Aorta (tissue), 5 donors: ENCODE measurements around the gene EFCAB7. TPM values are rescaled to one million over a fixed set of nuclear protein-coding genes. Genes with fewer than 3 reads are reported as not detected.

ENCODE experiments used
- ATAC-seq: fragments of 200-7000 bp; cut with Tn5 transposase; one replicate; pipeline ENCODE4 v1.9.1; 2022; ENCODE audit warnings: moderate library complexity; ENCODE audit not compliant: low FRiP score
- DNase-seq, 2 donors: peaks; one replicate each; pipeline ENCODE4 v3.0.0-alpha.2; 2020
- H3K27ac ChIP-seq, 2 donors: one replicate each; pipeline ENCODE4 v1.5.1; 2013; ENCODE audit warnings: low read length in 2 of 2, mild to moderate bottlenecking in 2 of 2, moderate library complexity in 2 of 2, control low read depth in 1 of 2, inconsistent platforms in 1 of 2, low read depth in 1 of 2
- H3K27me3 ChIP-seq, 2 donors: one replicate each; pipeline ENCODE4 v1.6.1; 2013; ENCODE audit warnings: control low read depth in 1 of 2, low read length in 1 of 2, mild to moderate bottlenecking in 1 of 2, moderate library complexity in 1 of 2; ENCODE audit not compliant: insufficient read depth in 2 of 2, control insufficient read depth in 1 of 2
- H3K36me3 ChIP-seq, 2 donors: one replicate each; pipeline ENCODE4 v1.6.1; 2013; ENCODE audit warnings: control low read depth in 1 of 2, low read length in 1 of 2, mild to moderate bottlenecking in 1 of 2; ENCODE audit not compliant: insufficient read depth in 2 of 2, control insufficient read depth in 1 of 2
- H3K4me1 ChIP-seq, 2 donors: one replicate each; pipeline ENCODE4 v1.6.1; 2013; ENCODE audit warnings: low read length in 2 of 2, control low read depth in 1 of 2, mild to moderate bottlenecking in 1 of 2, moderate library complexity in 1 of 2; ENCODE audit not compliant: insufficient read depth in 2 of 2, control insufficient read depth in 1 of 2
- H3K4me3 ChIP-seq, 2 donors: one replicate each; pipeline ENCODE4 v1.5.1; 2013; ENCODE audit warnings: low read length in 2 of 2, control low read depth in 1 of 2, mild to moderate bottlenecking in 1 of 2
- H3K9me3 ChIP-seq: one replicate; pipeline ENCODE4 v1.6.1; 2013; ENCODE audit warnings: mild to moderate bottlenecking, low read length; ENCODE audit not compliant: control insufficient read depth
- WGBS, 2 donors: extraction: QIAGEN DNeasy Blood & Tissue Kit; methylation state at CpG; one replicate each; pipeline ENCODE4 v1.1.7; 2013; 5-methylcytosine and 5-hydroxymethylcytosine counted together
- intact Hi-C, 2 donors: fragments of 100-400 bp; cut with DNase I; formaldehyde crosslinking; loops; one replicate each; pipeline versions ENCODE4 v1.14.2 to v1.15.0; 2022
- long read RNA-seq, 2 donors: library from polyadenylated mRNA; unstranded; transcript quantifications; one replicate each; pipeline ENCODE4 v2.0.0, GENCODE V29; 2020 to 2021
- polyA plus RNA-seq, 2 donors: library from polyadenylated mRNA; stranded (reverse); fragments of 200-250 nt; gene quantifications; one replicate each; pipeline ENCODE4 v1.2.3, GENCODE V29; 2013
- total RNA-seq, 2 donors: library from RNA; stranded (reverse); fragmentation: NEBNext Ultra II Directional; extraction: Animal tissue kit (Norgen Biotek cat#: 25700); gene quantifications; one replicate each; pipeline ENCODE4 v1.2.1, GENCODE V29; 2021
- donor health status: healthy with polysubstance abuse.
- donor health status: Bipolar disorder and iron deficiency.
- donor health status: DM: no; HTN: no; CAD: no.
- donor health status: DM: no; HTN: no; CAD: no.
- donor health status: DM: yes; HTN: yes; CAD: no.

The EFCAB7 gene, protein sequence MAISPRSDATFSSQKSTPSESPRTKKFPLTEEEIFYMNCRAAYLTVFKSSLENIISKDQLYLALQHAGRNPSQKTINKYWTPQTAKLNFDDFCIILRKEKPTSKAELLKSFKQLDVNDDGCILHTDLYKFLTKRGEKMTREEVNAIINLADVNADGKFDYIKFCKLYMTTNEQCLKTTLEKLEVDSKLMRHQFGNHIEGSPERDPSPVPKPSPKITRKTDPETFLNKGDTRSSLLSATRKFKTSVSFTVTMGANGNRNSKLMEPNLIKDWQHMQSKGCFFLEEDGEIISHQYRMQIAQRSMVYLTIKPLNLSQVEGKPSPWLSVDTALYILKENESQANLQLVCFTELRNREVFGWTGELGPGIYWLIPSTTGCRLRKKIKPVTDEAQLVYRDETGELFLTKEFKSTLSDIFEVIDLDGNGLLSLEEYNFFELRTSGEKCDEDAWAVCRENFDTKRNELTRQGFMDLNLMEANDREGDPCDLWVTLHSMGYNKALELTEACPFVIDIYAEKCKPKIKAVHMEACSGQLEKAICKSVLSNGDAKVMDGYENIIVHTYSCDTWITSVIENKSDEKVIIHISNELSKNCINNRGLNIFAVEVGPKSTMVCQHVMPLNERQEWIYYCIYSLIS
- total RNA-seq (1 to 10 TPM; 3.0 to 9.4 TPM), polyA plus RNA-seq (1 to 10 TPM; 2.1 to 7.3 TPM)
- long read RNA-seq, donor 1, partial matches to known transcripts = 2 of 8 reads
- long read RNA-seq, donor 1, other reads (novel, unspliced or antisense) = 2 of 8 reads
- long read RNA-seq, donor 2, partial matches to known transcripts = 0 of 7 reads
- long read RNA-seq, donor 2, other reads (novel, unspliced or antisense) = 5 of 7 reads

DNA sequence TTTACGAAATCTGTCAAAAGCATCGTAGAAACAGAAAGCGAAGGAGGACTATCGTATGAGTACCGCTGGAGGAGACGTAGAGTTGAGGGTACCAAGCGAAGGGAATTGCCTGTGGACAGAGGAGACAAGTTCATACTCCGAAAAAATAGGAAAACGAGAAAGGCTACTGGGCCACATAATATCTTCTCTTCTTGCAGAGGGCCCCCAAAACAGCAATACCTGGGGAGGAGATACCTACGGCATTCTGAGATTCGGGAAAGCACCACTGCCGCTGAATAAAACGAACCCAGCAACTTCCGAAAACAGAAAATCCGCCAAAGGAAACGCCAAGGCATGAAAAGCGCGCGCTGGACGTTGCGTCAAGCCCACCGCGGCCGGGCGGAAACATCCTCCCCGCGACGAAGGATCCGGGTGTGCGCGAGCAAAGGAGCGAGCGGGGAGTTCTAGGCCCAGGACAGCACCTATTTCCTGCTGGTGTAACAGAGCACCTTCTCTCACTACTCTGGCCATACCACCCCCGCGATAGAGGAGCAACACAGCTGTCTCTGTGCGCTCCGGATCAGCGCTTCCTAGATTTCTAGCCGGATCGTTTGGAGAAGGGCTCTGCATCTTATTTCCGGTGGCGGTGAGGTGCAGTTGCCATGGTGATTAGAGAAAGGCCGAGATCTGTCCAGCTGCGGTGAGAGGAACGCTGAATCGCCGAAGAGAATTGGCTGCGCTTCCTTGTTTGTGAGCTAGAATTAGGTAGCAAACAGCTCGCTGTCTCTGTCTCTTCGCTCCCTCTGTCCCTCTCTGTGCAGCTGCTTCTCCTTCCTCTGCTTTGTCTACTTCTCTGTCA, at the start of gene EFCAB7, which contains the start of gene ITGB3BP:
EFCAB7 (plus strand) TSS at position 635 of the 838 bp plus-strand sequence. CDS start 2,048 bp downstream, outside the sequence.
ITGB3BP (minus strand) TSS at position 335 of the 838 bp plus-strand sequence; CDS start at position 243, 92 bp downstream.
- intact Hi-C loops = no loop called here
- Histone ChIP-seq H3K4me3 (peak within 1 kb of the TSS; percentile 98), H3K9me3 (no peaks in the 10 kb centered on the region), H3K27me3 (no peaks in the 10 kb centered on the region), H3K36me3 (no peaks in the 10 kb centered on the region), H3K4me1 (no peaks in the 10 kb centered on the region), H3K27ac (peak within 1 kb of the TSS in 1 of 2 donors; percentile 99)
- peak; percentile 96 for ATAC-seq
- peak; percentile 88 to 92 for DNase-seq
- WGBS, 2 donors = 0% methylated on average over 50 of the region's 50 CpGs

DNA sequence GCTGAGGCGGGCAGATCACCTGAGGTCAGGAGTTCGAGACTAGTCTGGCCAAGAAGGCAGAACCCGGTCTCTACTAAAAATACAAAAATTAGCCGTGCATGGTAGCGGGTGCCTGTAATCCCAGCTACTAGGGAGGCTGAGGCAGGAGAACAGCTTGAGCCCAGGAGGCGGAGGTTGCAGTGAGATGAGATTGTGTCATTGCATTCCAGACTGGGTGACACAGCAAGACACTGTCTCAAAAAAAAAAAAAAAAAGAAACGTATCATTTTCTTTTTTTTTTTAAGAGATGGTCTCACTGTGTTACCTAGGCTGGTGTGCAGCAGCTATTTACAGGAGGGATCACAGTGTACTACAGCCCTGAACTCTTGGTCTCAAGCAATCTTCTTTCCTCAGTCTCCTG, 47.6 kb upstream of the EFCAB7 start:
- H3K27me3 ChIP-seq = no peaks in the 10 kb centered on the region
- no peak overlapping the region for H3K4me3 ChIP-seq
- H3K36me3 ChIP-seq = no peaks in the 10 kb centered on the region
- no peak for ATAC-seq
- no peak for DNase-seq
- intact Hi-C loops = no loop called here
- H3K27ac ChIP-seq = no peak overlapping the region
- 69 to 95% methylated on average over 7 of the region's 7 CpGs for WGBS, 2 donors
- no peaks in the 10 kb centered on the region for H3K4me1 ChIP-seq
- no peaks in the 10 kb centered on the region for H3K9me3 ChIP-seq

GRCh38 chr1:63480057-63480456, 43.3 kb upstream of the EFCAB7 start:
- ATAC-seq = no peak
- no peak for DNase-seq
- H3K9me3 ChIP-seq = no peaks in the 10 kb centered on the region
- H3K27ac ChIP-seq = no peak overlapping the region
- intact Hi-C loops = no loop called here
- H3K27me3 ChIP-seq = no peaks in the 10 kb centered on the region
- H3K4me3 ChIP-seq = no peak overlapping the region
- WGBS, 2 donors = 80% methylated on average over 1 of the region's 1 CpG
- H3K4me1 ChIP-seq = no peaks in the 10 kb centered on the region
- no peaks in the 10 kb centered on the region for H3K36me3 ChIP-seq

GRCh38 chr1:63486629-63487028, 36.7 kb upstream of the EFCAB7 start:
- Histone ChIP-seq H3K9me3 (no peaks in the 10 kb centered on the region), H3K36me3 (no peaks in the 10 kb centered on the region), H3K4me1 (no peaks in the 10 kb centered on the region), H3K27me3 (no peaks in the 10 kb centered on the region), H3K27ac (no peak overlapping the region), H3K4me3 (no peak overlapping the region)
- DNase-seq (no peak), ATAC-seq (no peak)
- WGBS, 2 donors = 94 to 98% methylated on average over 1 of the region's 1 CpG
- intact Hi-C loops = no loop called here

GRCh38 chr1:63487336-63488065, 35.8 kb upstream of the EFCAB7 start:
- intact Hi-C loops = no loop called here
- H3K36me3 ChIP-seq = no peaks in the 10 kb centered on the region
- WGBS, 2 donors = 43 to 47% methylated on average over 8 of the region's 8 CpGs
- no peaks in the 10 kb centered on the region for H3K9me3 ChIP-seq
- no peaks in the 10 kb centered on the region for H3K27me3 ChIP-seq
- no peaks in the 10 kb centered on the region for H3K4me1 ChIP-seq
- ATAC-seq (no peak), DNase-seq (no peak)
- no peak overlapping the region for H3K4me3 ChIP-seq
- no peak overlapping the region for H3K27ac ChIP-seq

DNA sequence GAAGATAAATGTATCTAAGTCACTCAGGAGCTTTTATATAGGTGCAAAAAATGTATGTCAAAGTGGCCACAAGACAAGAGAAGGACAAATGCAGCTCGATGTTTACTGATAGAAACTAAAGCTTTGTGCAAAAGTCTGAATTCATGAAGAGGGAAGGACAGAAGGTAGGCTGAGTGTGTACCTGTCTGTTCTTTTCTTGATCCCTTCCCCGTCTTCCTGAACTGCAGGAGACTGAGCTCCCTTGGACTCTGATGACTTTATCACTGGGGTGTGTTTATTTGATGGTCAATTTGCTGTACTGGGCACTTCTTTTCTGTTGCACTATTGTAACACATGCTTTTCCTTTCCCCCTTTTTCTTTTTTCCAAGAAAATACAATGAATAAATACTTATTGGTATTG, 25.7 kb upstream of the EFCAB7 start:
- Histone ChIP-seq H3K36me3 (no peaks in the 10 kb centered on the region), H3K9me3 (no peaks in the 10 kb centered on the region), H3K4me1 (no peaks in the 10 kb centered on the region), H3K27ac (no peak overlapping the region), H3K27me3 (no peaks in the 10 kb centered on the region), H3K4me3 (no peak overlapping the region)
- ATAC-seq = no peak
- intact Hi-C loops = no loop called here
- DNase-seq = no peak
- 94 to 95% methylated on average over 2 of the region's 2 CpGs for WGBS, 2 donors

- DNase-seq (no peak), ATAC-seq (no peak)
- H3K27me3 ChIP-seq = no peaks in the 10 kb centered on the region
- no peaks in the 10 kb centered on the region for H3K36me3 ChIP-seq
- no peak overlapping the region for H3K4me3 ChIP-seq
- no peaks in the 10 kb centered on the region for H3K4me1 ChIP-seq
- no peak overlapping the region for H3K27ac ChIP-seq
- 58 to 100% methylated on average over 1 of the region's 1 CpG for WGBS, 2 donors
- intact Hi-C loops = no loop called here
- H3K9me3 ChIP-seq = no peaks in the 10 kb centered on the region
Measured at GRCh38 chr1:63498106-63498505, 25.2 kb upstream of the EFCAB7 start.

GRCh38 chr1:63501256-63501655, 22.1 kb upstream of the EFCAB7 start:
- H3K27me3 ChIP-seq = no peaks in the 10 kb centered on the region
- no peak for ATAC-seq
- intact Hi-C loops = no loop called here
- H3K4me3 ChIP-seq = no peak overlapping the region
- H3K36me3 ChIP-seq = no peaks in the 10 kb centered on the region
- no peak for DNase-seq
- no peaks in the 10 kb centered on the region for H3K9me3 ChIP-seq
- no peaks in the 10 kb centered on the region for H3K4me1 ChIP-seq
- WGBS, 2 donors = 92 to 94% methylated on average over 3 of the region's 3 CpGs
- no peak overlapping the region for H3K27ac ChIP-seq
